Measurements from ENCODE around the gene RASAL2. TPM values are rescaled to one million over a fixed set of nuclear protein-coding genes. Genes with fewer than 3 reads are reported as not detected.
A peak's percentile ranks its signal among the peaks of the same experiment; 100 is the strongest.

The RASAL2 gene
- total RNA-seq, 4 donors from 2014 or later, result 31.8 to 48.3 (median 37.8) TPM

DNA sequence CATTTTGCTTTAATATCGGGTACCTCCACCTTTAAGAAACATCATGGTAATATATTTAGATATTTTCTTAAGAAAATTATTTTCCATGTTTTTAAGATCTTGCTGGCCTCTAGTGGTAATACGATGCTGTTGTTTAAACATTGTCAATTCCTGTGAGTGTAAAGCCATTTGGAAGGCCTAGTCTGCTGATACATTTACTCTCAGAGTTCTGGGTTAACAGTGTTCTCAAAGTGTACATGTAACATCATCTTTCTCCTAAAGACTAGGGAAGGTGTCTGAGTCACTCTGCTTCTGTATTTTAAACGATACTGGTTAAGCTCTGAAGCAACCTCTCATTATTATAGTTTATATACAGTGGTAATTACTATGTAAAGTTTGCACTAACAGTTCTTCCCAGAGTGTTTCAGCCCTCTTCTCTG, 189.1 kb downstream of the RASAL2 start:
- TF ChIP-seq, protein P1, sequence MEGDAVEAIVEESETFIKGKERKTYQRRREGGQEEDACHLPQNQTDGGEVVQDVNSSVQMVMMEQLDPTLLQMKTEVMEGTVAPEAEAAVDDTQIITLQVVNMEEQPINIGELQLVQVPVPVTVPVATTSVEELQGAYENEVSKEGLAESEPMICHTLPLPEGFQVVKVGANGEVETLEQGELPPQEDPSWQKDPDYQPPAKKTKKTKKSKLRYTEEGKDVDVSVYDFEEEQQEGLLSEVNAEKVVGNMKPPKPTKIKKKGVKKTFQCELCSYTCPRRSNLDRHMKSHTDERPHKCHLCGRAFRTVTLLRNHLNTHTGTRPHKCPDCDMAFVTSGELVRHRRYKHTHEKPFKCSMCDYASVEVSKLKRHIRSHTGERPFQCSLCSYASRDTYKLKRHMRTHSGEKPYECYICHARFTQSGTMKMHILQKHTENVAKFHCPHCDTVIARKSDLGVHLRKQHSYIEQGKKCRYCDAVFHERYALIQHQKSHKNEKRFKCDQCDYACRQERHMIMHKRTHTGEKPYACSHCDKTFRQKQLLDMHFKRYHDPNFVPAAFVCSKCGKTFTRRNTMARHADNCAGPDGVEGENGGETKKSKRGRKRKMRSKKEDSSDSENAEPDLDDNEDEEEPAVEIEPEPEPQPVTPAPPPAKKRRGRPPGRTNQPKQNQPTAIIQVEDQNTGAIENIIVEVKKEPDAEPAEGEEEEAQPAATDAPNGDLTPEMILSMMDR (IDR thresholded peaks at IDR 0.05), result peak in 1 of 2 donors; percentile 33
- TF ChIP-seq POLR2AphosphoS5 (IDR thresholded peaks at IDR 0.05), result no peak
- no peak for TF ChIP-seq EP300 (IDR thresholded peaks at IDR 0.05)
- no peak for TF ChIP-seq POLR2A (IDR thresholded peaks at IDR 0.05)
- 25% methylated on average over 3 of the region's 3 CpGs for WGBS
- Histone ChIP-seq H3K27me3 (no peaks in the 10 kb centered on the region), H3K4me3 (no peak overlapping the region), H3K36me3 (no peaks in the 10 kb centered on the region), H3K4me1 (peaks cover 20% of the 10 kb centered on the region), H3K9me3 (no peaks in the 10 kb centered on the region), H3K27ac (no peak overlapping the region)
- no peak for DNase-seq (ENCODE audit: low spot score in 2 of 2)

DNA sequence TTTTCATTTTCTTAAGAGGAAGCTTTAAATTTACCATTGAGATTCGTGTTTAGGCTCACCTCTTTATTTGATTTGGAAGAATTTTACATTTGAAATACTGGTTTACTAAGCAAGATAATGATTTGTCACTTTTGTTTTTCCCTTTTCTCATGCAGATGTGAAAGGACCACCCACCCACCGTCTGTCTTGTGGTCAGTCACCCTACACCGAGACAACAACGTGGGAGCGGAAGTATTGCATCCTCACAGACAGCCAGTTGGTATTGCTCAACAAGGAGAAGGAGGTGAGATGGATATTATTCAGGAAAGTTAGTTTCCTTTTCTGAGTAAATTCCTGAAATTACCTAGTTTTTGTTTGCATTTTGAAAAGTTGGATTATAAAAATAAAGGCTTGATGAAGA, 189.5 kb downstream of the RASAL2 start:
- no peak overlapping the region for H3K4me3 ChIP-seq
- H3K27me3 ChIP-seq, result no peaks in the 10 kb centered on the region
- H3K4me1 ChIP-seq, result peaks cover 18% of the 10 kb centered on the region
- WGBS, result 70% methylated on average over 5 of the region's 5 CpGs
- no peak for DNase-seq (ENCODE audit: low spot score in 2 of 2)
- no peaks in the 10 kb centered on the region for H3K36me3 ChIP-seq
- no peak overlapping the region for H3K27ac ChIP-seq
- TF ChIP-seq EP300 (IDR thresholded peaks at IDR 0.05) (no peak), POLR2AphosphoS5 (IDR thresholded peaks at IDR 0.05) (no peak), POLR2A (IDR thresholded peaks at IDR 0.05) (no peak)
- TF ChIP-seq, protein P1 (IDR thresholded peaks at IDR 0.05), result no peak
- no peaks in the 10 kb centered on the region for H3K9me3 ChIP-seq

DNA sequence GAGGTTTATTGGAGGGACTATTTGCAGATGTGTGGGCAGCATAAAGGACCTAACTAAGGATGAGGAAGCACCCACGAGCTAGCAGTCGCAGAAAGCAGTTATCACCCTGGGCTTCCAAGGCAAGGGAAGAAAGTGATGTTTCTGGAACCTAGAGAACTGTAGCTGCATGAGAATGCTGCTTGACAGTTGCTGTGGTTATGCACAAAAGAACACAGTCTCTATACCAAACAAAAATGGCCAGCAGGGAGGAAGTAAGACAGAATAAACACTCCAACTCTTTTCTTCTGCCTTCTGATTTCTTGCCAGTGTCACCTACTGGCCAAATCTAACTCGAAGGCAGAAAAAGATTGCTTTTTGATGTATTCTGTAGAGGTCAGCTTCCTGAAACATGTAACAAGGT, 190.2 kb downstream of the RASAL2 start:
- Histone ChIP-seq H3K36me3 (no peaks in the 10 kb centered on the region), H3K27me3 (no peaks in the 10 kb centered on the region), H3K27ac (no peak overlapping the region), H3K9me3 (no peaks in the 10 kb centered on the region), H3K4me3 (no peak overlapping the region), H3K4me1 (peaks cover 12% of the 10 kb centered on the region)
- TF ChIP-seq POLR2A (IDR thresholded peaks at IDR 0.05) (no peak), EP300 (IDR thresholded peaks at IDR 0.05) (no peak), POLR2AphosphoS5 (IDR thresholded peaks at IDR 0.05) (no peak)
- TF ChIP-seq, protein P1 (IDR thresholded peaks at IDR 0.05), result no peak
- WGBS, result 72% methylated on average over 3 of the region's 3 CpGs
- no peak for DNase-seq (ENCODE audit: low spot score in 2 of 2)

DNA sequence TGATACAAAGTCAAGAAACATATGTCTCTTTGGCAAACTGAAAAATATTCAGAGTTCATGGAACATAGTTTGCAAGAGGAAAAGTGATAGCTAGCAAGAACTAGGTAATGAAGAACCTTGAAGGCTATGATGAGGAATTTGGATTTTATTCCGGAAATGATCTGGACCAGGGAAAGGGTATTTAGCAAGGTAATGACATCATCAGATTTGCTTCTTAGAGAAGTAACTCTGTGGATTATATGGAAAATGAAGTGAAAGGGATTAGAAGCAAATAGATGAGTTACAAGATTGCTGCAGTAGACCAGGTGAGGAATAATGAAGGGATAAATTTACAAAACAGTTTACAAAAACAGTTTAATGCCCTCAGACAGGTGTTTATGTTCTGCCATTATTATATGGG, 197.3 kb downstream of the RASAL2 start:
- Histone ChIP-seq H3K27me3 (no peaks in the 10 kb centered on the region), H3K9me3 (no peaks in the 10 kb centered on the region), H3K27ac (no peak overlapping the region), H3K4me1 (peaks cover 12% of the 10 kb centered on the region), H3K4me3 (no peak overlapping the region), H3K36me3 (no peaks in the 10 kb centered on the region)
- no peak for DNase-seq (ENCODE audit: low spot score in 2 of 2)
- 95% methylated on average over 1 of the region's 1 CpG for WGBS
- TF ChIP-seq POLR2A (IDR thresholded peaks at IDR 0.05) (no peak), EP300 (IDR thresholded peaks at IDR 0.05) (no peak), POLR2AphosphoS5 (IDR thresholded peaks at IDR 0.05) (no peak)
- TF ChIP-seq, protein P1 (IDR thresholded peaks at IDR 0.05), result no peak

DNA sequence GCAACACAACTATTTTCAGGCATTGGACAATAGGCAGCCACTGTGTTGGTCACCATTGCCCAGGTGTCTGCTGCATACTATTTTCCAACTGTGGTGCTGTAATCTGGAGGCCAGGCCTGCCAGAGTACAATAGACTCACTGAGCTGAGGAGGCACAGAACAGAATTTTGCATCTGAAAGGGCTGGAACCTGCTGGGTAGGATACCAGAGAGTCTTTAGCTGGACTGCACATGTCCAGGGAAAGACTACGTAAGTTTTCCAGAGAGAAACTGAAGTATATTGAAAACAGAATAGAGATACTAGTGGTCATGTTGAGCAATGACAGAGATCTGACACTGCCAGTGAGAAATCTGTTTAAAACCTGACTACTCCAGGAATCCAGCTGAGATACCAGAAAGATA, 200.8 kb downstream of the RASAL2 start:
- no peak for DNase-seq (ENCODE audit: low spot score in 2 of 2)
- 52% methylated on average over 1 of the region's 1 CpG for WGBS
- no peaks in the 10 kb centered on the region for H3K36me3 ChIP-seq
- H3K4me1 ChIP-seq, result peaks cover 24% of the 10 kb centered on the region
- no peaks in the 10 kb centered on the region for H3K27me3 ChIP-seq
- H3K4me3 ChIP-seq, result no peak overlapping the region
- H3K9me3 ChIP-seq, result no peaks in the 10 kb centered on the region
- peak overlapping the region; percentile 3 for H3K27ac ChIP-seq
- TF ChIP-seq EP300 (IDR thresholded peaks at IDR 0.05), result no peak
- no peak for TF ChIP-seq POLR2AphosphoS5 (IDR thresholded peaks at IDR 0.05)
- TF ChIP-seq, protein P1 (IDR thresholded peaks at IDR 0.05), result no peak
- no peak for TF ChIP-seq POLR2A (IDR thresholded peaks at IDR 0.05)

Measured in suprapubic skin (tissue), 4 donors.